ENCODE measurements around the gene MDP1.
"Not testable (repeated sequence)": the region's sequence is repeated elsewhere in the genome, so short reads cannot be mapped to it uniquely, and the experiment has no call there.

The MDP1 gene

GRCh38 chr14:24250354-24250753 is 34.5 kb upstream of the MDP1 start:
- FAIRE-seq = no peak

GRCh38 chr14:24249230-24250021 is 33.6 kb upstream of the MDP1 start:
- FAIRE-seq = no peak

- FAIRE-seq = no peak
Measured at GRCh38 chr14:24247422-24247821, 31.6 kb upstream of the MDP1 start.

- no peak for FAIRE-seq
Measured at GRCh38 chr14:24246765-24247212, 30.9 kb upstream of the MDP1 start.

- FAIRE-seq = not testable (repeated sequence)
Measured at GRCh38 chr14:24245350-24245749, 29.5 kb upstream of the MDP1 start.

- FAIRE-seq = no peak
Measured at GRCh38 chr14:24243336-24243836, 27.5 kb upstream of the MDP1 start.

- no peak for FAIRE-seq
Measured at GRCh38 chr14:24241829-24242443, 26.1 kb upstream of the MDP1 start.

GRCh38 chr14:24240110-24240918 is 24.4 kb upstream of the MDP1 start:
- no peak for FAIRE-seq

- FAIRE-seq = no peak
Measured at GRCh38 chr14:24238527-24239037, 22.7 kb upstream of the MDP1 start.

- no peak for FAIRE-seq
Measured at GRCh38 chr14:24238123-24238522, 22.3 kb upstream of the MDP1 start.

GRCh38 chr14:24237463-24237955 is 21.6 kb upstream of the MDP1 start:
- no peak for FAIRE-seq

GRCh38 chr14:24236689-24237462 is 21.0 kb upstream of the MDP1 start:
- no peak for FAIRE-seq

- no peak for FAIRE-seq
Measured at GRCh38 chr14:24235804-24236688, 20.2 kb upstream of the MDP1 start.

- FAIRE-seq = no peak
Measured at GRCh38 chr14:24234095-24235005, 18.5 kb upstream of the MDP1 start.

- no peak for FAIRE-seq
Measured at GRCh38 chr14:24233538-24233866, 17.6 kb upstream of the MDP1 start.

GRCh38 chr14:24232645-24233537 is 17.0 kb upstream of the MDP1 start, which contains the start of gene GMPR2:
TSS of gene GMPR2 (plus strand) at chr14:24232929. CDS start at chr14:24233254, 325 bp downstream.
- FAIRE-seq = no peak

GRCh38 chr14:24232121-24232644 is 16.3 kb upstream of the MDP1 start, which contains the start of gene NEDD8:
TSS of gene NEDD8 (minus strand) at chr14:24232367. CDS start at chr14:24232267, 100 bp downstream.
- FAIRE-seq = no peak

All from endometrium (tissue), 2 donors.